Keratinocyte (primary cell): Measurements from ENCODE around the gene CD247. TPM values are rescaled to one million over a fixed set of nuclear protein-coding genes. Genes with fewer than 3 reads are reported as not detected.

ENCODE experiments used
- DNase-seq: peaks from one replicate; pipeline ENCODE4 v3.0.0-alpha.2; 2011; ENCODE audit warnings: low read depth, missing footprints, low spot score
- FAIRE-seq: peaks from 2 replicates; lab custom pipeline; 2011; peaks lifted over from hg19 to GRCh38; lab: Jason Lieb, UNC
- H2AFZ ChIP-seq: 2 replicates; pipeline ENCODE4 v1.6.0; 2012; ENCODE audit warnings: low read length, control low read depth, inconsistent platforms; ENCODE audit not compliant: control insufficient read depth
- H3K27ac ChIP-seq: 2 replicates; pipeline ENCODE4 v1.5.1; 2011; ENCODE audit warnings: low read length; ENCODE audit not compliant: control insufficient read depth, insufficient read depth
- H3K27me3 ChIP-seq: 3 replicates; pipeline ENCODE4 v1.6.0; 2011; ENCODE audit warnings: low read length; ENCODE audit not compliant: control insufficient read depth, insufficient read depth; ENCODE audit errors: extremely low read depth
- H3K36me3 ChIP-seq, 2 experiments: 2 replicates in 1 of 2; 3 replicates in 1 of 2; pipeline ENCODE4 v1.5.1; 2011; ENCODE audit warnings: low read length in 2 of 2, mild to moderate bottlenecking in 1 of 2; ENCODE audit not compliant: control insufficient read depth in 2 of 2, insufficient read depth in 2 of 2; ENCODE audit errors: extremely low read depth in 1 of 2
- H3K4me1 ChIP-seq: 3 replicates; pipeline ENCODE4 v1.5.1; 2011; ENCODE audit warnings: low read length; ENCODE audit not compliant: control insufficient read depth, insufficient read depth; ENCODE audit errors: extremely low read depth
- H3K4me2 ChIP-seq: 3 replicates; pipeline ENCODE4 v1.6.0; 2011; ENCODE audit warnings: low read depth, low read length; ENCODE audit not compliant: control insufficient read depth, insufficient read depth; ENCODE audit errors: extremely low read depth
- H3K4me3 ChIP-seq, 3 experiments: fragments of 200-600 bp in 1 of 3; sonication (generic) in 1 of 3; 2 replicates in 2 of 3; 3 replicates in 1 of 3; pipeline ENCODE4 v1.5.1; 2011 to 2016; ENCODE audit warnings: low read length in 3 of 3, mild to moderate bottlenecking in 3 of 3, control low read depth in 2 of 3, inconsistent platforms in 1 of 3, low read depth in 1 of 3, mixed read lengths in 1 of 3, mixed run types in 1 of 3, moderate library complexity in 1 of 3; ENCODE audit not compliant: control insufficient read depth in 2 of 3, insufficient read depth in 2 of 3; ENCODE audit errors: extremely low read depth in 1 of 3
- H3K79me2 ChIP-seq: 2 replicates; pipeline ENCODE4 v1.6.0; 2012; ENCODE audit warnings: low read length; ENCODE audit not compliant: control insufficient read depth, insufficient read depth
- H3K9ac ChIP-seq: 3 replicates; pipeline ENCODE4 v1.6.0; 2011; ENCODE audit warnings: low read length; ENCODE audit not compliant: control insufficient read depth, insufficient read depth; ENCODE audit errors: extremely low read depth
- H3K9me1 ChIP-seq: 3 replicates; pipeline ENCODE4 v1.6.0; 2011; ENCODE audit warnings: low read length; ENCODE audit not compliant: control insufficient read depth, insufficient read depth; ENCODE audit errors: extremely low read depth
- H3K9me3 ChIP-seq: 2 replicates; pipeline ENCODE4 v1.5.1; 2012; ENCODE audit warnings: low read depth, low read length; ENCODE audit not compliant: control insufficient read depth
- H4K20me1 ChIP-seq: 3 replicates; pipeline ENCODE4 v1.6.0; 2011; ENCODE audit warnings: low read length; ENCODE audit not compliant: control insufficient read depth, insufficient read depth; ENCODE audit errors: extremely low read depth
- EZH2 ChIP-seq: IDR thresholded peaks from one replicate; pipeline ENCODE4 v1.6.1; 2012; ENCODE audit warnings: inconsistent platforms, mild to moderate bottlenecking, low read length, moderate library complexity
- dilution Hi-C: fragments of 300-500 bp; cut with MboI; formaldehyde crosslinking; loops from one replicate; pipeline ENCODE4 v1.7.0; 2020; ENCODE audit warnings: low sequenced_read_pairs; ENCODE audit not compliant: extremely low pct_ligation_motif_present
- polyA plus RNA-seq, 5 experiments: library from polyadenylated mRNA; depleted of rRNA in 3 of 5; stranded (reverse) in 3 of 5; stranded (forward) in 1 of 5; unstranded in 1 of 5; fragments of >200 nt; gene quantifications; 1 replicate in 1 of 5; 2 replicates in 3 of 5; 3 replicates in 1 of 5; pipeline versions ENCODE4 v1.2.1 to v1.2.3, GENCODE V29; 2011 to 2012; ENCODE audit warnings: missing spikeins in 2 of 5, low read depth in 1 of 5, low replicate concordance in 1 of 5
- TF ChIP-seq, protein P1 (sequence below), 3 experiments: IDR thresholded peaks in 1 of 3; conservative IDR thresholded peaks in 1 of 3; optimal IDR thresholded peaks in 1 of 3; 2 replicates in 2 of 3; 3 replicates in 1 of 3; pipeline versions ENCODE3 to v1.5.1; 2011; ENCODE audit warnings: low read length in 3 of 3, mild to moderate bottlenecking in 3 of 3, moderate library complexity in 2 of 3, control low read depth in 1 of 3, inconsistent platforms in 1 of 3; ENCODE audit not compliant: insufficient read depth in 2 of 3; ENCODE audit errors: extremely low read depth in 1 of 3

CD247 gene
- polyA plus RNA-seq, 1 donor (not counting 4 experiments of a cell fraction or from before 2014, with no cell fraction given), result not detected

DNA sequence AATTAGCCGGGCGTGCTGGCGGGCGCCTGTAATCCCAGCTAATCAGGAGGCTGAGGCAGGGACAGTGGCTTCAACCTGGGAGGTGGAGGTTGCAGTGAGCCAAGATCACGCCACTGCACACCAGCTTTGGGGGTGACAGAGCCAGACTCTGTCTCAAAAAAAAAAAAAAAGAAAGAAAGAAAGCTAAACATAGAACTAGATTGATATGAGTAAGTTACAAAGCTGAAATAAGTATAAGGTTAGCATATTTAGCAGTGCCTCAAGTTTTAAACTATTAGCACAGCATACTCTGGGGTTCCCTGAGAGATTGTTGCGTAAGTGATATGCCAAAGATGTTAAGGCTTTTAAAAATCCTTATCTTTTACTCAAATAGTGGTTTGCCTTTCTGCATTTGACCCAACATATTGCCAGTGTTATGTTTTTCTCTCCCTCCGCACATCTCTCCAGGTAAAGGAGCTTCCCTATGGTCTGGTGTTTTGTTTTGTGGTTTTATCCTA is 126.1 kb downstream of the CD247 start:
- Histone ChIP-seq H3K9me3 (no peaks in the 10 kb centered on the region), H3K27me3 (no peaks in the 10 kb centered on the region), H2AFZ (no peak overlapping the region), H4K20me1 (no peaks in the 10 kb centered on the region), H3K79me2 (no peaks in the 10 kb centered on the region), H3K4me3 (no peak overlapping the region), H3K9ac (no peak overlapping the region), H3K27ac (no peak overlapping the region), H3K4me1 (no peaks in the 10 kb centered on the region), H3K4me2 (no peak overlapping the region), H3K9me1 (no peaks in the 10 kb centered on the region), H3K36me3 (peaks cover 0 to 2% of the 10 kb centered on the region in 2 experiments)
- dilution Hi-C loops, result no loop called here
- FAIRE-seq, result no peak
- no peak for TF ChIP-seq EZH2
- TF ChIP-seq, protein P1, sequence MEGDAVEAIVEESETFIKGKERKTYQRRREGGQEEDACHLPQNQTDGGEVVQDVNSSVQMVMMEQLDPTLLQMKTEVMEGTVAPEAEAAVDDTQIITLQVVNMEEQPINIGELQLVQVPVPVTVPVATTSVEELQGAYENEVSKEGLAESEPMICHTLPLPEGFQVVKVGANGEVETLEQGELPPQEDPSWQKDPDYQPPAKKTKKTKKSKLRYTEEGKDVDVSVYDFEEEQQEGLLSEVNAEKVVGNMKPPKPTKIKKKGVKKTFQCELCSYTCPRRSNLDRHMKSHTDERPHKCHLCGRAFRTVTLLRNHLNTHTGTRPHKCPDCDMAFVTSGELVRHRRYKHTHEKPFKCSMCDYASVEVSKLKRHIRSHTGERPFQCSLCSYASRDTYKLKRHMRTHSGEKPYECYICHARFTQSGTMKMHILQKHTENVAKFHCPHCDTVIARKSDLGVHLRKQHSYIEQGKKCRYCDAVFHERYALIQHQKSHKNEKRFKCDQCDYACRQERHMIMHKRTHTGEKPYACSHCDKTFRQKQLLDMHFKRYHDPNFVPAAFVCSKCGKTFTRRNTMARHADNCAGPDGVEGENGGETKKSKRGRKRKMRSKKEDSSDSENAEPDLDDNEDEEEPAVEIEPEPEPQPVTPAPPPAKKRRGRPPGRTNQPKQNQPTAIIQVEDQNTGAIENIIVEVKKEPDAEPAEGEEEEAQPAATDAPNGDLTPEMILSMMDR (optimal IDR thresholded peaks at IDR 0.05 in 1 of 3, IDR thresholded peaks at IDR 0.05 in 1 of 3, conservative IDR thresholded peaks at IDR 0.05 in 1 of 3; ENCODE audit: extremely low read depth in 1 of 3, insufficient read depth in 2 of 3, low read length in 3 of 3), result no peak
- no peak for DNase-seq

DNA sequence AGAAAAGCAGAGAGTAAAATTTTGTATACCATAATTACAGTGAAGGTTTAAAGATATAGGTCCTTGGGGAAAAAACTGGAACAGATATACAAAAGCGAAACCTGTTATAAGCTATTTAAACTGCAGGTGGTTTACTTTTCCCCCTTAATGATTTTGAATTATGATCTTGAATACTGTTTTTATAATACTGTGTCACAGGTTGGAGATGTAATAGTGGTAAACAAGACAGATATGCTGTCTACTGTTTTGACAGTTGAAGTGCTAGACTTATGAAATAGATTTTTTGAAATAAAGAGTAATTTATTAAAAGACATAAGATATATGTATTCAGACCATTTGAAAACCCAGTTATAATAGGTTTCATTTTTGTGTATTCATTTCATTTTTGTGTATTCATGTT is 129.4 kb downstream of the CD247 start:
- Histone ChIP-seq H2AFZ (no peak overlapping the region), H3K9me3 (no peaks in the 10 kb centered on the region), H3K27ac (no peak overlapping the region), H3K4me2 (no peak overlapping the region), H3K4me3 (no peak overlapping the region), H4K20me1 (no peaks in the 10 kb centered on the region), H3K27me3 (no peaks in the 10 kb centered on the region), H3K79me2 (no peaks in the 10 kb centered on the region), H3K4me1 (no peaks in the 10 kb centered on the region), H3K36me3 (peaks cover 0 to 2% of the 10 kb centered on the region in 2 experiments), H3K9ac (no peak overlapping the region), H3K9me1 (no peaks in the 10 kb centered on the region)
- no peak for FAIRE-seq
- dilution Hi-C loops, result no loop called here
- TF ChIP-seq, protein P1 (optimal IDR thresholded peaks at IDR 0.05 in 1 of 3, IDR thresholded peaks at IDR 0.05 in 1 of 3, conservative IDR thresholded peaks at IDR 0.05 in 1 of 3; ENCODE audit: extremely low read depth in 1 of 3, insufficient read depth in 2 of 3, low read length in 3 of 3), result no peak
- TF ChIP-seq EZH2, result no peak
- DNase-seq, result no peak
